ENCODE measurements around the gene CDON. TPM values are rescaled to one million over a fixed set of nuclear protein-coding genes. Genes with fewer than 3 reads are reported as not detected.

Gene CDON
- total and polyA plus RNA-seq, 2 donors from 2014 or later = 0.45 to 4.0 TPM

DNA sequence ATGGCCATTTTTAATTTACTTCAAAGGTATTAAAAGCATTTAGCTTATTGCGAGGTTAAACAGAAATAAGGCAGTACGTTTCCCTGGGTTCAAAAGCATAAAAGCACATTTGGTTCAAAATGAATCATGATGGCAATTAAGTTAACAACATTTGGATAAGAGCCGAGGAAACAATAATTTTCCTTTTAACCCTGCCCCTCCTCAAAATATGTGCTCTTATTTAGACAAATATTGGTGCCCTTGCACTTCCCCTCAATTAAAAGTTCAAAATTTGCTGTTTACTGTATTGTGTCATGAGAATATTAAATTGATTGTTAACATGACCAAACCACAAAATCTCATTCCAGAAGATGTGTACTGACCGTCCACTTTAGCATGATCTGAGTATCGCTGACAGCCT is 68.2 kb downstream of the CDON start:
- Histone ChIP-seq H3K9ac (ENCODE audit: low read length in 3 of 3) (no peak overlapping the region), H3K4me3 (ENCODE audit: low read length in 3 of 3) (no peak overlapping the region), H3K27me3 (ENCODE audit: control insufficient read depth, insufficient read depth, low read length) (no peaks in the 10 kb centered on the region), H3K27ac (ENCODE audit: low read depth in 2 of 2, low read length in 2 of 2) (no peak overlapping the region), H3K9me3 (ENCODE audit: control insufficient read depth in 2 of 3, insufficient read depth in 1 of 3, low read length in 3 of 3) (no peaks in the 10 kb centered on the region), H3K4me1 (ENCODE audit: control insufficient read depth in 2 of 3, insufficient read depth in 2 of 3, low read depth in 1 of 3, low read length in 3 of 3) (no peaks in the 10 kb centered on the region), H3K36me3 (ENCODE audit: control insufficient read depth in 2 of 3, insufficient read depth in 3 of 3, low read length in 3 of 3) (no peaks in the 10 kb centered on the region)
- peak in 2 of 5 donors; percentile 35 to 61 for DNase-seq
- intact Hi-C loops (cut with DNase I) = no loop called here
- TF ChIP-seq CTCF (IDR thresholded peaks at IDR 0.05; ENCODE audit: borderline replicate concordance, extremely low read depth, insufficient read depth) = no peak
- no peak for FAIRE-seq

DNA sequence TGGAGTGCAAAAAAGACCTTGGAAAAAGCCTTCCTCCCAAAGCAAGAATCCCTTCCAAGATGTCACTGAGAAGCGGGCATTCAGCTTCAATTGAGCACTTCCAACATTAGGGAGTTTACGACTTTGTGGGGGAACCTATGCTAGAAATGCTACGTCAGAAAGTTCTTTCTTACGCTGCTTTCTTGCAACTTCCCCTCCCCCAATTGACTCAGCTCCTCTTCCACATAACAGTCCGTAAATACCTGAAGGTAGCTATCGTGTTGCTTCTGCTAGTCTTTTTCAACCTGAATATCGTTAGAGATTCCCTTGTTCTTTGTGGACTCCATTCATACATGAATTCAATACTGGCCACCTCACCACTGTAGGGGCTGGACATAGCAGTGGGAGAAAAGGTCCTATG is 69.8 kb downstream of the CDON start:
- Histone ChIP-seq H3K9ac (ENCODE audit: low read length in 3 of 3) (no peak overlapping the region), H3K9me3 (ENCODE audit: control insufficient read depth in 2 of 3, insufficient read depth in 1 of 3, low read length in 3 of 3) (no peaks in the 10 kb centered on the region), H3K4me3 (ENCODE audit: low read length in 3 of 3) (no peak overlapping the region), H3K27me3 (ENCODE audit: control insufficient read depth, insufficient read depth, low read length) (no peaks in the 10 kb centered on the region), H3K27ac (ENCODE audit: low read depth in 2 of 2, low read length in 2 of 2) (no peak overlapping the region), H3K4me1 (ENCODE audit: control insufficient read depth in 2 of 3, insufficient read depth in 2 of 3, low read depth in 1 of 3, low read length in 3 of 3) (no peaks in the 10 kb centered on the region), H3K36me3 (ENCODE audit: control insufficient read depth in 2 of 3, insufficient read depth in 3 of 3, low read length in 3 of 3) (no peaks in the 10 kb centered on the region)
- intact Hi-C loops (cut with DNase I) = no loop called here
- no peak for TF ChIP-seq CTCF (IDR thresholded peaks at IDR 0.05; ENCODE audit: borderline replicate concordance, extremely low read depth, insufficient read depth)
- no peak for DNase-seq
- no peak for FAIRE-seq

DNA sequence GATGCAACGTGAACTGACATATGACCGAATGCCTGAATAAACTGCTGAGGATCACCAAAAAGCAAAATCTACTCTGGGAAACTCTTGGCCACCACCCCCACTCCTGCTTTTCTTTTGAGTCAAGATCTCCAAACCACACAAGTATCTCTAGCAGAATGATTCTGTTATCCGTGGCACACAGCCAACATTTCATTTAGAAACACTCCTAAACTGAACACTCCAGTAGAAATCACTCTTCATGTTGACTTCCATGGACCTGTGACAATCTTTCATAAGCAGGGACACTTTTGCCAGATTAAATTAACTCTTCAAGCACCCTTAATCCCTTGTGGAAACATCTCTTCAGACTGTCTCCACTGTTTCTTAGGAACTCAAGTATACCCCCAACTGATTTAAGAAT is 72.4 kb downstream of the CDON start:
- H3K27ac ChIP-seq (ENCODE audit: low read depth in 2 of 2, low read length in 2 of 2) = no peak overlapping the region

More for the DNA sequence above, 72.4 kb downstream of the CDON start:
- no peaks in the 10 kb centered on the region for H3K9me3 ChIP-seq (ENCODE audit: control insufficient read depth in 2 of 3, insufficient read depth in 1 of 3, low read length in 3 of 3)
- TF ChIP-seq CTCF (IDR thresholded peaks at IDR 0.05; ENCODE audit: borderline replicate concordance, extremely low read depth, insufficient read depth) = no peak
- H3K4me1 ChIP-seq (ENCODE audit: control insufficient read depth in 2 of 3, insufficient read depth in 2 of 3, low read depth in 1 of 3, low read length in 3 of 3) = no peaks in the 10 kb centered on the region
- no peak overlapping the region for H3K4me3 ChIP-seq (ENCODE audit: low read length in 3 of 3)
- H3K36me3 ChIP-seq (ENCODE audit: control insufficient read depth in 2 of 3, insufficient read depth in 3 of 3, low read length in 3 of 3) = no peaks in the 10 kb centered on the region
- intact Hi-C loops (cut with DNase I) = no loop called here
- FAIRE-seq (no peak), DNase-seq (peak in 1 of 5 donors; percentile 58)
- H3K27me3 ChIP-seq (ENCODE audit: control insufficient read depth, insufficient read depth, low read length) = no peaks in the 10 kb centered on the region
- no peak overlapping the region for H3K9ac ChIP-seq (ENCODE audit: low read length in 3 of 3)
